IPS-18c (cell line): ENCODE measurements around the gene CXCR4.

ENCODE experiments used
- H3K4me3 ChIP-seq: 2 replicates; pipeline ENCODE4 v1.7.0; 2013; ENCODE audit warnings: low read depth, mild to moderate bottlenecking, low read length, moderate library complexity; ENCODE audit not compliant: insufficient read depth
- H3K9me3 ChIP-seq: one replicate; pipeline ENCODE4 v1.6.1; 2013; ENCODE audit warnings: mild to moderate bottlenecking, low read length, moderate library complexity; ENCODE audit not compliant: control insufficient read depth, insufficient read depth

Gene CXCR4

DNA sequence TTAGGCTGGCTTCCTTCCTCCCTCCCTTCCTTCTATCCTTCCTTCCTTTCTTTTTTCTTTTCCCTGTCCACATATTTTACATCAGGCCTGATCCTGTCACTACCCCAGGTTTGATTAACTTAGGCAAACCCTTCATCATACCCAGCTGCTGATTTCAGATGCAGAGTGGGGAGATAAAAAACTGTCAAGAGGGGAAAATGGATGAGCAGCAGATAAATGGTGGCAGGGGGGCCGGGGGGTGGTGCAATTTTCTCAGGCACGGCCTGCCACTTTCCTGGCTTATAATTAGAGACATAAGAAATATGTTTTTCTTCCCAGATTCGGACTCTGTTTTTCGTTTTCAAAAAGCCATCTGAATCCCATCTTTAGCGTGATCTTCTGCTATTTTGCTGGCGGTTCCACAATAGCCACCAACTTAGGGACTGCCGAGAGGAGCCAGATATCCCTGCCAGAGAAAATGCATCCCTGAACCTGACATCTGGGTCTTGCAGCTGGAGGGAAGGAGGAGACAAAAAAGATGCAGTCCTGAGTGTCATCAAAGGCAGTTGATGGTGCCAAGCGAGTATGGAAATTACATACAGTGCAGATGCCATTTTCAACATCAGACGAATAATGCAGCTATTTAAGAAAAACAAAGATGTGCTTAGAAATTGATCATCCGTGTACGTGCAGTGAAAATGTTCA, 49.9 kb downstream of the CXCR4 start:
- Histone ChIP-seq H3K4me3 (no peak overlapping the region), H3K9me3 (no peaks in the 10 kb centered on the region)

DNA sequence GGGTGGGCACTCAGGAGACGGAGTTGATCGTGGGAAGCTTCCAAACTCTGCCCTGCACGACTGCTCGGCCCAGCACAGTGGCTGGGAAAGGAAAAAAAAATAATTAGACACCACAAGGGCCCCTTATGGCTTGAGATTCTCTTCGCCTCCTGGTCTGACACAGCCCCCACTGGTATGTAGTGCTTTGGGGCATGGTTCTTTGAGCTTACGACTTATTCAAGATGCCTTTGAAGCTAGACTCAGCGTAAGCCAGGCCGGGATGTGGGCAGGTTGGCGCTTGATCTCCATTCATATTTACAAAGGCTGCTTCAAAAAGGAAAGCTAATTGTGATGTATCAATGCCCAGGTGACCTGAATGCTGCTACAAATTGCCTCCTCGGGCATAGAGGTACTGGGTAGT, 50.5 kb downstream of the CXCR4 start:
- Histone ChIP-seq H3K4me3 (no peak overlapping the region), H3K9me3 (no peaks in the 10 kb centered on the region)

DNA sequence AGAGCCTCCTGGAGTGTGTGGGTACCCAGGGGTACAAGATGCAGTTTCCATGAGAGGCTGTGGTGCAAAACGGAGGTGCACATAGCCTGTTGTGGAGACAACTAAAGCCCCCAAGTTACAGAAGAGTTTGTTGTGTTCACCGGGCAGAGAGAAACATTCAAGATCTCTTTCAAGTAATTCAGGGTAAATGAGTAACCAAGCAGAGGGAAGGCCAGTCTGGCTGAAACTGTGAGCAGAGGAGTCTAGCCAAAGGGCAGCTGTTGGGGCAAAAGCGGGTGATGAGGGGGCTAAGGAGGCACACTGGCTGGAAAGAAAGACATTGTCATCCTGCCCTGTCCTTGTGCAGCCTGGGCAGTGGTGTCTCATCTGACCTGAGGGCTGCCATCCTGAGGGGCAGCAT, 52.0 kb downstream of the CXCR4 start:
- Histone ChIP-seq H3K9me3 (no peaks in the 10 kb centered on the region), H3K4me3 (no peak overlapping the region)

DNA sequence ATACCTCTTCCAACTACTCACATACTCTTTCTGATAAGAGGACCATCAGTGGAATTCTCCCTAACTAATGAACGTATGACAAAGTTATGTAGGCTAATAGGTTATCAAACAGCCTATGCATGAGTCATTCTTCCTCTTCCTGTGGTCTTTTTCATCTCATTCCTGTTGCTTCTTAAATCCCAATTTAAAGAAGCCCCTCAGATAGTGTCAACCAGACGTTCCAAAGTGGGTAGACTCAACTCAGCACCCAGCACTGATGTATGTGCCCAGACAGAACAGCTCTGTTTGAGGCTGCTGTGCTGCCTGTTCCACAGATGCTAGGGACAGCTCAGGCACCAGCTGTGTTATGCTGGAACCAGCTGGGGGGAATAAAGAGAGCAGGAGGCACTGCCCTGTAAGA, 52.6 kb downstream of the CXCR4 start:
- H3K9me3 ChIP-seq, result no peaks in the 10 kb centered on the region

More for the DNA sequence above, 52.6 kb downstream of the CXCR4 start:
- H3K4me3 ChIP-seq, result no peak overlapping the region
